ENCODE results near the gene SKOR2. TPM values are rescaled to one million over a fixed set of nuclear protein-coding genes. Genes with fewer than 3 reads are reported as not detected.

SKOR2 gene
- total RNA-seq, 2 experiments from 2014 or later = not detected

GRCh38 chr18:47263430-47264307, 12.2 kb upstream of the SKOR2 start:
- POLR2A ChIA-PET = no interaction called here
- H3K27ac Mint-ChIP-seq = no peak overlapping the region
- H3K4me1 Mint-ChIP-seq = peaks cover 1% of the 10 kb centered on the region
- no peaks in the 10 kb centered on the region for H3K9me3 Mint-ChIP-seq
- no peaks in the 10 kb centered on the region for H3K36me3 Mint-ChIP-seq
- peaks cover 61% of the 10 kb centered on the region for H3K27me3 Mint-ChIP-seq
- DNase-seq = no peak
- peak overlapping the region; percentile 45 for H3K4me3 Mint-ChIP-seq
- ATAC-seq (ENCODE audit: low read depth) = no peak

- Mint-ChIP-seq H3K4me3 (no peak overlapping the region), H3K9me3 (no peaks in the 10 kb centered on the region), H3K27ac (no peak overlapping the region), H3K4me1 (peaks cover 1% of the 10 kb centered on the region), H3K36me3 (no peaks in the 10 kb centered on the region), H3K27me3 (peaks cover 61% of the 10 kb centered on the region)
- ATAC-seq (ENCODE audit: low read depth) (no peak), DNase-seq (no peak)
- POLR2A ChIA-PET = no interaction called here
These were observed 11.6 kb upstream of the SKOR2 start for GRCh38 chr18:47263150-47263429.

GRCh38 chr18:47262301-47263149, 11.1 kb upstream of the SKOR2 start:
- H3K27me3 Mint-ChIP-seq = peaks cover 65% of the 10 kb centered on the region
- peak overlapping the region; percentile 28 for H3K27ac Mint-ChIP-seq
- H3K4me1 Mint-ChIP-seq = peaks cover 1% of the 10 kb centered on the region
- POLR2A ChIA-PET = no interaction called here
- no peak for DNase-seq
- ATAC-seq (ENCODE audit: low read depth) = no peak
- H3K36me3 Mint-ChIP-seq = no peaks in the 10 kb centered on the region
- H3K9me3 Mint-ChIP-seq = no peaks in the 10 kb centered on the region
- H3K4me3 Mint-ChIP-seq = no peak overlapping the region

- Mint-ChIP-seq H3K27me3 (peaks cover 67% of the 10 kb centered on the region), H3K36me3 (no peaks in the 10 kb centered on the region), H3K4me1 (peaks cover 1% of the 10 kb centered on the region), H3K9me3 (no peaks in the 10 kb centered on the region), H3K4me3 (no peak overlapping the region), H3K27ac (peak overlapping the region; percentile 28)
- DNase-seq (no peak), ATAC-seq (ENCODE audit: low read depth) (no peak)
- POLR2A ChIA-PET = interaction anchor here (0.6 kb wide), 1 partner anchor 320 kb away, joined by 3 read pairs; no protein-coding TSS in a partner anchor
These were observed 10.4 kb upstream of the SKOR2 start for GRCh38 chr18:47261902-47262300.

- Mint-ChIP-seq H3K9me3 (no peaks in the 10 kb centered on the region), H3K27ac (no peak overlapping the region), H3K4me3 (no peak overlapping the region), H3K36me3 (no peaks in the 10 kb centered on the region), H3K4me1 (peaks cover 1% of the 10 kb centered on the region), H3K27me3 (peaks cover 75% of the 10 kb centered on the region)
- DNase-seq (no peak), ATAC-seq (ENCODE audit: low read depth) (no peak)
- POLR2A ChIA-PET = interaction anchor here (0.6 kb wide), 1 partner anchor 321 kb away, joined by 3 read pairs; no protein-coding TSS in a partner anchor
These were observed 9.7 kb upstream of the SKOR2 start for GRCh38 chr18:47260924-47261701.

- no peak for ATAC-seq (ENCODE audit: low read depth)
- Mint-ChIP-seq H3K4me3 (no peak overlapping the region), H3K4me1 (peaks cover 1% of the 10 kb centered on the region), H3K9me3 (no peaks in the 10 kb centered on the region), H3K36me3 (no peaks in the 10 kb centered on the region), H3K27ac (no peak overlapping the region), H3K27me3 (peaks cover 80% of the 10 kb centered on the region)
- POLR2A ChIA-PET = no interaction called here
- DNase-seq = peak; percentile 68
These were observed 8.9 kb upstream of the SKOR2 start for GRCh38 chr18:47260120-47260923.

GRCh38 chr18:47254341-47254939, 3.0 kb upstream of the SKOR2 start:
- ATAC-seq (ENCODE audit: low read depth) (peak; percentile 52), DNase-seq (peak; percentile 63)
- POLR2A ChIA-PET = no interaction called here
- peaks cover 6% of the 10 kb centered on the region for H3K9me3 Mint-ChIP-seq
- no peak overlapping the region for H3K4me3 Mint-ChIP-seq
- H3K27me3 Mint-ChIP-seq = peaks cover 81% of the 10 kb centered on the region
- H3K4me1 Mint-ChIP-seq = peaks cover 1% of the 10 kb centered on the region
- H3K27ac Mint-ChIP-seq = peak overlapping the region; percentile 11
- H3K36me3 Mint-ChIP-seq = no peaks in the 10 kb centered on the region

- ATAC-seq (ENCODE audit: low read depth) (no peak), DNase-seq (no peak)
- POLR2A ChIA-PET = no interaction called here
- Mint-ChIP-seq H3K27ac (no peak overlapping the region), H3K4me1 (peaks cover 3% of the 10 kb centered on the region), H3K4me3 (no peak overlapping the region), H3K9me3 (peaks cover 8% of the 10 kb centered on the region), H3K27me3 (peaks cover 85% of the 10 kb centered on the region), H3K36me3 (peaks cover 3% of the 10 kb centered on the region)
These were observed 1.7 kb upstream of the SKOR2 start for GRCh38 chr18:47253101-47253654.

- DNase-seq (no peak), ATAC-seq (ENCODE audit: low read depth) (no peak)
- Mint-ChIP-seq H3K4me3 (no peak overlapping the region), H3K9me3 (peaks cover 13% of the 10 kb centered on the region), H3K4me1 (peaks cover 8% of the 10 kb centered on the region), H3K36me3 (peaks cover 3% of the 10 kb centered on the region), H3K27ac (peak overlapping the region; percentile 4), H3K27me3 (peaks cover 76% of the 10 kb centered on the region)
- POLR2A ChIA-PET = no interaction called here
These were observed 941 bp downstream of the SKOR2 start for GRCh38 chr18:47250391-47251046.

GRCh38 chr18:47249314-47249981, 2.0 kb downstream of the SKOR2 start:
- no peak for ATAC-seq (ENCODE audit: low read depth)
- POLR2A ChIA-PET = no interaction called here
- H3K9me3 Mint-ChIP-seq = peaks cover 13% of the 10 kb centered on the region
- H3K27ac Mint-ChIP-seq = no peak overlapping the region
- no peak for DNase-seq
- H3K4me1 Mint-ChIP-seq = peaks cover 8% of the 10 kb centered on the region
- H3K36me3 Mint-ChIP-seq = peaks cover 3% of the 10 kb centered on the region
- H3K4me3 Mint-ChIP-seq = no peak overlapping the region
- peaks cover 78% of the 10 kb centered on the region for H3K27me3 Mint-ChIP-seq

GRCh38 chr18:47248604-47249313, 2.7 kb downstream of the SKOR2 start:
- Mint-ChIP-seq H3K9me3 (peaks cover 10% of the 10 kb centered on the region), H3K4me3 (peak overlapping the region; percentile 18), H3K4me1 (peaks cover 6% of the 10 kb centered on the region), H3K27ac (peak overlapping the region; percentile 43), H3K36me3 (peaks cover 3% of the 10 kb centered on the region), H3K27me3 (peaks cover 78% of the 10 kb centered on the region)
- peak; percentile 34 for DNase-seq
- POLR2A ChIA-PET = no interaction called here
- ATAC-seq (ENCODE audit: low read depth) = no peak

Data from activated naive CD8-positive, alpha-beta T cell treated with anti-CD3 and anti-CD28 coated beads, Interleukin-2, amount 10 ng/mL, durations not matched to agents 7 days and 5 days (primary cell).